HepG2 (cell line): Measurements from ENCODE around the gene FLOT2. TPM values are rescaled to one million over a fixed set of nuclear protein-coding genes. Genes with fewer than 3 reads are reported as not detected.

Experiments
- ATAC-seq: fragments of 200-7000 bp; cut with Tn5 transposase; 3 replicates; pipeline ENCODE4 v1.9.1; 2020; ENCODE audit warnings: mild to moderate bottlenecking, moderate library complexity
- BruUV-seq: library from RNA; stranded (reverse); fragments of 400-500 nt; replicated peaks from 2 replicates; lab custom pipeline; 2021; lab: Mats Ljungman, UMichigan
- CTCF ChIA-PET: fragments of 300-600 bp; formaldehyde crosslinking; extraction: SDS; loops from one replicate; lab custom pipeline; 2021; ENCODE audit warnings: low total read pairs, inconsistent platforms, low intra/inter-chr PET ratio; lab: Yijun Ruan, JAX
- POLR2A ChIA-PET: fragments of 350-600 bp; sonication (Branson Sonifier 250); formaldehyde crosslinking; loops from one replicate; lab custom pipeline; 2020; ENCODE audit warnings: antibody characterized with exemption, inconsistent platforms; lab: Yijun Ruan, JAX
- DNase-seq: peaks from one replicate; pipeline ENCODE4 v3.0.0-alpha.2; 2015; ENCODE audit warnings: low spot score
- FAIRE-seq: peaks from 3 replicates; lab custom pipeline; 2011; peaks lifted over from hg19 to GRCh38; lab: Jason Lieb, UNC
- H2AFZ ChIP-seq: one replicate; pipeline ENCODE4 v1.6.1; 2011; ENCODE audit warnings: low read length, inconsistent platforms
- H3K27ac ChIP-seq: fragments of 300-600 bp; 3 replicates; pipeline ENCODE4 v1.8.0; 2011; ENCODE audit warnings: mixed run types, mild to moderate bottlenecking, mixed read lengths, low read length, inconsistent platforms; ENCODE audit not compliant: insufficient read depth; ENCODE audit errors: extremely low read length
- H3K27me3 ChIP-seq, 2 experiments: fragments of 200-600 bp in 1 of 2; 2 replicates in 1 of 2; 3 replicates in 1 of 2; pipeline versions ENCODE4 v1.6.0 to v1.8.0; 2011; ENCODE audit warnings: low read length in 2 of 2, mild to moderate bottlenecking in 2 of 2, moderate library complexity in 2 of 2, inconsistent platforms in 1 of 2; ENCODE audit not compliant: insufficient read depth in 2 of 2, control insufficient read depth in 1 of 2
- H3K36me3 ChIP-seq, 2 experiments: fragments of 200-600 bp in 1 of 2; replicated peaks in 1 of 2; 2 replicates in 1 of 2; 3 replicates in 1 of 2; pipeline versions ENCODE4 v1.5.1 to v1.8.0; 2011; ENCODE audit warnings: low read length in 2 of 2, inconsistent platforms in 1 of 2; ENCODE audit not compliant: insufficient read depth in 2 of 2, control insufficient read depth in 1 of 2
- H3K4me1 ChIP-seq: 2 replicates; pipeline ENCODE4 v1.5.1; 2012; ENCODE audit warnings: low read length, inconsistent platforms; ENCODE audit not compliant: insufficient read depth
- H3K4me2 ChIP-seq: 2 replicates; pipeline ENCODE4 v1.6.0; 2011; ENCODE audit warnings: low read depth, low read length, inconsistent platforms
- H3K4me3 ChIP-seq, 3 experiments: fragments of 200-600 bp in 1 of 3; sonication (generic), shearing (Covaris generic) in 1 of 3; replicated peaks in 1 of 3; 2 replicates each; pipeline ENCODE4 v1.5.1; 2011 to 2016; ENCODE audit warnings: low read length in 3 of 3, inconsistent platforms in 2 of 3, low read depth in 2 of 3, mild to moderate bottlenecking in 2 of 3, control low read depth in 1 of 3, mixed read lengths in 1 of 3; ENCODE audit not compliant: insufficient read depth in 1 of 3
- H3K79me2 ChIP-seq: one replicate; pipeline ENCODE4 v1.6.1; 2011; ENCODE audit warnings: low read length, inconsistent platforms; ENCODE audit not compliant: insufficient read depth
- H3K9ac ChIP-seq: 2 replicates; pipeline ENCODE4 v1.6.0; 2011; ENCODE audit warnings: mild to moderate bottlenecking, low read depth, low read length, inconsistent platforms; ENCODE audit not compliant: insufficient read depth
- H3K9me3 ChIP-seq: 2 replicates; pipeline ENCODE4 v1.5.1; 2012; ENCODE audit warnings: mild to moderate bottlenecking, low read length
- H4K20me1 ChIP-seq: 2 replicates; pipeline ENCODE4 v1.6.0; 2011; ENCODE audit warnings: inconsistent platforms, mild to moderate bottlenecking, low read length, moderate library complexity; ENCODE audit not compliant: insufficient read depth
- ARNT ChIP-seq: fragments of 450-650 bp; IDR thresholded peaks from 2 replicates; pipeline ENCODE4 v1.6.1; 2017
- ARNTL ChIP-seq: sonication (generic); formaldehyde crosslinking; IDR thresholded peaks from 2 replicates; pipeline ENCODE4 v1.4.0; 2020; ENCODE audit warnings: mild to moderate bottlenecking, missing genetic modification reagents
- ESRRA ChIP-seq: sonication (generic); formaldehyde crosslinking; IDR thresholded peaks from 2 replicates; pipeline ENCODE4 v1.5.1; 2020; ENCODE audit warnings: mild to moderate bottlenecking, low read depth, missing genetic modification reagents
- HHEX ChIP-seq: IDR thresholded peaks from 2 replicates; pipeline ENCODE4 v1.6.1; 2016; ENCODE audit warnings: control low read depth
- HNRNPL ChIP-seq: fragments of 200-400 bp; formaldehyde crosslinking; IDR thresholded peaks from 2 replicates; pipeline ENCODE4 v1.6.1; 2017; ENCODE audit warnings: mild to moderate bottlenecking, low read depth, low read length
- MYNN ChIP-seq: sonication (generic); formaldehyde crosslinking; IDR thresholded peaks from 2 replicates; pipeline ENCODE4 v1.4.0; 2020; ENCODE audit warnings: mild to moderate bottlenecking, low read depth, missing genetic modification reagents
- NFYC ChIP-seq: IDR thresholded peaks from 2 replicates; pipeline ENCODE4 v1.6.1; 2016; ENCODE audit warnings: missing genetic modification reagents, missing compliant biosample characterization
- RBFOX2 ChIP-seq: fragments of 200-400 bp; formaldehyde crosslinking; IDR thresholded peaks from 2 replicates; pipeline ENCODE4 v1.6.1; 2017; ENCODE audit warnings: low read depth, mild to moderate bottlenecking, low read length
- SUZ12 ChIP-seq: fragments of 150-350 bp; IDR thresholded peaks from 2 replicates; pipeline ENCODE4 v1.6.1; 2014; ENCODE audit warnings: low read depth, low read length
- ZFP36L1 ChIP-seq: sonication (generic); formaldehyde crosslinking; IDR thresholded peaks from 2 replicates; pipeline ENCODE4 v1.8.0; 2022; ENCODE audit warnings: mild to moderate bottlenecking, missing genetic modification reagents, moderate library complexity
- ZNF766 ChIP-seq: sonication (generic); formaldehyde crosslinking; IDR thresholded peaks from 2 replicates; pipeline ENCODE4 v1.5.0; 2020; ENCODE audit warnings: missing genetic modification reagents, borderline replicate concordance
- in situ Hi-C: cut with HindIII; loops from 2 replicates; pipeline ENCODE4 v1.10.0; 2017; ENCODE audit warnings: low pct_unique_long_range_greater_than_20kb; ENCODE audit not compliant: extremely low pct_ligation_motif_present
- intact Hi-C: fragments of 100-400 bp; cut with micrococcal nuclease; formaldehyde crosslinking; loops from one replicate; pipeline ENCODE4 v1.10.0; 2022; ENCODE audit not compliant: unreplicated experiment
- polyA plus RNA-seq, 8 experiments: library from polyadenylated mRNA; depleted of rRNA in 3 of 8; stranded (reverse) in 7 of 8; unstranded in 1 of 8; fragments of >200 nt; fragmentation: Illumina TruSeq in 4 of 8; extraction: Trizol in 4 of 8; gene quantifications; 2 replicates each; pipeline versions ENCODE4 v1.2.1 to v1.2.3, GENCODE V29; 2011 to 2016; ENCODE audit warnings: low read depth in 4 of 8, missing spikeins in 1 of 8, mixed read lengths in 1 of 8; ENCODE audit not compliant: insufficient read depth in 1 of 8
- total RNA-seq, 5 experiments: library from RNA; depleted of rRNA; stranded (reverse); fragments of >200 nt; fragmentation: Illumina TruSeq; extraction: Trizol; gene quantifications; 2 replicates each; pipeline ENCODE4 v1.2.3, GENCODE V29; 2016; ENCODE audit warnings: low read depth in 1 of 5
- TF ChIP-seq, protein P1 (sequence below): sonication (generic); formaldehyde crosslinking; conservative IDR thresholded peaks from 2 replicates; pipeline ENCODE4 v1.4.0; 2020; ENCODE audit warnings: missing genetic modification reagents
- TF ChIP-seq, protein P2 (sequence below): sonication (generic); formaldehyde crosslinking; IDR thresholded peaks from 2 replicates; pipeline ENCODE4 v1.4.0; 2020; ENCODE audit warnings: low read depth, mild to moderate bottlenecking, missing genetic modification reagents
- TF ChIP-seq, protein P3 (sequence below): fragments of 450-650 bp; IDR thresholded peaks from 2 replicates; pipeline ENCODE4 v1.6.1; 2017
- TF ChIP-seq, protein P4 (sequence below), 2 experiments: IDR thresholded peaks; 2 replicates each; pipeline ENCODE4 v1.6.1; 2011 to 2012; ENCODE audit warnings: low read length in 2 of 2, borderline replicate concordance in 1 of 2, low read depth in 1 of 2, mild to moderate bottlenecking in 1 of 2, moderate library complexity in 1 of 2
- TF ChIP-seq, protein P5 (sequence below): sonication (generic); formaldehyde crosslinking; IDR thresholded peaks from 2 replicates; pipeline ENCODE4 v1.8.0; 2022; ENCODE audit warnings: missing genetic modification reagents, mild to moderate bottlenecking, borderline replicate concordance

FLOT2 gene
- total and polyA plus RNA-seq, 2 of the 13 experiments (the other 11 are each of a cell fraction or from before 2014, with no cell fraction given), result 54.3 to 54.5 TPM

DNA sequence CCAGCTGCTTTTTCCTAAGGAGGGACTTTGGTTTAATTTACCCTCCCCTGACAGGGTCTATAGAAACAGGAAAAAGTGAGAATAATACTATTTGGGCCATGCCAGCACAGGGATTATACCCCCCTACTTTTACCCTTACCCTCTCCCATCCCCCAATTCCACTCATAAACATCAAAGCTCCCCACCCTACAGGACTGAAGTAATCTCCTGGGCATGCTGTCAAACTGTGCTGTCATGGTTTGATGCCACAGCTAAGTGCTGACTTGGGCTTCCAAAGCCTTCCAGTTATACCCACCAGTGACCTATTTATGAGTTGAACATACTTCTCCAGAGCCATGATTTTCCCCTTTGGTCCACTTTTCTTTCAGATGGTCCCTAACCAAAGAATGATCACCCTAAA lies 41.0 kb upstream of the FLOT2 start:
- intact Hi-C loops (no loop called here), in situ Hi-C loops (no loop called here)
- H2AFZ ChIP-seq, result no peak overlapping the region
- no peaks in the 10 kb centered on the region for H3K9me3 ChIP-seq
- BruUV-seq, result no TSS peak
- CTCF ChIA-PET, result no interaction called here
- peaks cover 3 to 7% of the 10 kb centered on the region in 2 experiments; a peak in 4 of 5 replicates for H3K36me3 ChIP-seq
- DNase-seq, result no peak
- no peak overlapping the region for H3K27ac ChIP-seq
- no peak for FAIRE-seq
- no peak overlapping the region for H3K4me3 ChIP-seq
- POLR2A ChIA-PET, result interaction anchor here (4.6 kb wide), 1 partner anchor 12 kb away, joined by 57 read pairs; the partner anchor contains the start of gene PHF12
- H3K4me2 ChIP-seq, result no peak overlapping the region
- peaks cover 25% of the 10 kb centered on the region for H4K20me1 ChIP-seq
- no peak overlapping the region for H3K9ac ChIP-seq
- H3K27me3 ChIP-seq, result no peaks in the 10 kb centered on the region
- no peak for ATAC-seq
- peaks cover 94% of the 10 kb centered on the region for H3K79me2 ChIP-seq
- peaks cover 54% of the 10 kb centered on the region for H3K4me1 ChIP-seq
- TF ChIP-seq HNRNPL (no peak), HHEX (CRISPR knock-in tag) (no peak), NFYC (CRISPR knock-in tag) (no peak), RBFOX2 (no peak), ARNTL (no peak), ZFP36L1 (CRISPR knock-in tag) (no peak), ZNF766 (CRISPR knock-in tag) (no peak), ESRRA (CRISPR knock-in tag) (no peak), SUZ12 (no peak), MYNN (CRISPR knock-in tag) (no peak), ARNT (no peak)
- TF ChIP-seq, protein P1, sequence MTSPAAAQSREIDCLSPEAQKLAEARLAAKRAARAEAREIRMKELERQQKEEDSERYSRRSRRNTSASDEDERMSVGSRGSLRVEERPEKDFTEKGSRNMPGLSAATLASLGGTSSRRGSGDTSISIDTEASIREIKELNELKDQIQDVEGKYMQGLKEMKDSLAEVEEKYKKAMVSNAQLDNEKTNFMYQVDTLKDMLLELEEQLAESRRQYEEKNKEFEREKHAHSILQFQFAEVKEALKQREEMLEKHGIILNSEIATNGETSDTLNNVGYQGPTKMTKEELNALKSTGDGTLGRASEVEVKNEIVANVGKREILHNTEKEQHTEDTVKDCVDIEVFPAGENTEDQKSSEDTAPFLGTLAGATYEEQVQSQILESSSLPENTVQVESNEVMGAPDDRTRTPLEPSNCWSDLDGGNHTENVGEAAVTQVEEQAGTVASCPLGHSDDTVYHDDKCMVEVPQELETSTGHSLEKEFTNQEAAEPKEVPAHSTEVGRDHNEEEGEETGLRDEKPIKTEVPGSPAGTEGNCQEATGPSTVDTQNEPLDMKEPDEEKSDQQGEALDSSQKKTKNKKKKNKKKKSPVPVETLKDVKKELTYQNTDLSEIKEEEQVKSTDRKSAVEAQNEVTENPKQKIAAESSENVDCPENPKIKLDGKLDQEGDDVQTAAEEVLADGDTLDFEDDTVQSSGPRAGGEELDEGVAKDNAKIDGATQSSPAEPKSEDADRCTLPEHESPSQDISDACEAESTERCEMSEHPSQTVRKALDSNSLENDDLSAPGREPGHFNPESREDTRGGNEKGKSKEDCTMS (CRISPR knock-in tag), result no peak
- TF ChIP-seq, protein P2, sequence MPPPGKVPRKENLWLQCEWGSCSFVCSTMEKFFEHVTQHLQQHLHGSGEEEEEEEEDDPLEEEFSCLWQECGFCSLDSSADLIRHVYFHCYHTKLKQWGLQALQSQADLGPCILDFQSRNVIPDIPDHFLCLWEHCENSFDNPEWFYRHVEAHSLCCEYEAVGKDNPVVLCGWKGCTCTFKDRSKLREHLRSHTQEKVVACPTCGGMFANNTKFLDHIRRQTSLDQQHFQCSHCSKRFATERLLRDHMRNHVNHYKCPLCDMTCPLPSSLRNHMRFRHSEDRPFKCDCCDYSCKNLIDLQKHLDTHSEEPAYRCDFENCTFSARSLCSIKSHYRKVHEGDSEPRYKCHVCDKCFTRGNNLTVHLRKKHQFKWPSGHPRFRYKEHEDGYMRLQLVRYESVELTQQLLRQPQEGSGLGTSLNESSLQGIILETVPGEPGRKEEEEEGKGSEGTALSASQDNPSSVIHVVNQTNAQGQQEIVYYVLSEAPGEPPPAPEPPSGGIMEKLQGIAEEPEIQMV, result no peak
- TF ChIP-seq, protein P3, sequence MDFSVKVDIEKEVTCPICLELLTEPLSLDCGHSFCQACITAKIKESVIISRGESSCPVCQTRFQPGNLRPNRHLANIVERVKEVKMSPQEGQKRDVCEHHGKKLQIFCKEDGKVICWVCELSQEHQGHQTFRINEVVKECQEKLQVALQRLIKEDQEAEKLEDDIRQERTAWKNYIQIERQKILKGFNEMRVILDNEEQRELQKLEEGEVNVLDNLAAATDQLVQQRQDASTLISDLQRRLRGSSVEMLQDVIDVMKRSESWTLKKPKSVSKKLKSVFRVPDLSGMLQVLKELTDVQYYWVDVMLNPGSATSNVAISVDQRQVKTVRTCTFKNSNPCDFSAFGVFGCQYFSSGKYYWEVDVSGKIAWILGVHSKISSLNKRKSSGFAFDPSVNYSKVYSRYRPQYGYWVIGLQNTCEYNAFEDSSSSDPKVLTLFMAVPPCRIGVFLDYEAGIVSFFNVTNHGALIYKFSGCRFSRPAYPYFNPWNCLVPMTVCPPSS, result no peak
- TF ChIP-seq, protein P4, sequence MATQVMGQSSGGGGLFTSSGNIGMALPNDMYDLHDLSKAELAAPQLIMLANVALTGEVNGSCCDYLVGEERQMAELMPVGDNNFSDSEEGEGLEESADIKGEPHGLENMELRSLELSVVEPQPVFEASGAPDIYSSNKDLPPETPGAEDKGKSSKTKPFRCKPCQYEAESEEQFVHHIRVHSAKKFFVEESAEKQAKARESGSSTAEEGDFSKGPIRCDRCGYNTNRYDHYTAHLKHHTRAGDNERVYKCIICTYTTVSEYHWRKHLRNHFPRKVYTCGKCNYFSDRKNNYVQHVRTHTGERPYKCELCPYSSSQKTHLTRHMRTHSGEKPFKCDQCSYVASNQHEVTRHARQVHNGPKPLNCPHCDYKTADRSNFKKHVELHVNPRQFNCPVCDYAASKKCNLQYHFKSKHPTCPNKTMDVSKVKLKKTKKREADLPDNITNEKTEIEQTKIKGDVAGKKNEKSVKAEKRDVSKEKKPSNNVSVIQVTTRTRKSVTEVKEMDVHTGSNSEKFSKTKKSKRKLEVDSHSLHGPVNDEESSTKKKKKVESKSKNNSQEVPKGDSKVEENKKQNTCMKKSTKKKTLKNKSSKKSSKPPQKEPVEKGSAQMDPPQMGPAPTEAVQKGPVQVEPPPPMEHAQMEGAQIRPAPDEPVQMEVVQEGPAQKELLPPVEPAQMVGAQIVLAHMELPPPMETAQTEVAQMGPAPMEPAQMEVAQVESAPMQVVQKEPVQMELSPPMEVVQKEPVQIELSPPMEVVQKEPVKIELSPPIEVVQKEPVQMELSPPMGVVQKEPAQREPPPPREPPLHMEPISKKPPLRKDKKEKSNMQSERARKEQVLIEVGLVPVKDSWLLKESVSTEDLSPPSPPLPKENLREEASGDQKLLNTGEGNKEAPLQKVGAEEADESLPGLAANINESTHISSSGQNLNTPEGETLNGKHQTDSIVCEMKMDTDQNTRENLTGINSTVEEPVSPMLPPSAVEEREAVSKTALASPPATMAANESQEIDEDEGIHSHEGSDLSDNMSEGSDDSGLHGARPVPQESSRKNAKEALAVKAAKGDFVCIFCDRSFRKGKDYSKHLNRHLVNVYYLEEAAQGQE (IDR thresholded peaks at IDR 0.05; ENCODE audit: borderline replicate concordance in 1 of 2, low read depth in 1 of 2, low read length in 2 of 2), result no peak
- TF ChIP-seq, protein P5, sequence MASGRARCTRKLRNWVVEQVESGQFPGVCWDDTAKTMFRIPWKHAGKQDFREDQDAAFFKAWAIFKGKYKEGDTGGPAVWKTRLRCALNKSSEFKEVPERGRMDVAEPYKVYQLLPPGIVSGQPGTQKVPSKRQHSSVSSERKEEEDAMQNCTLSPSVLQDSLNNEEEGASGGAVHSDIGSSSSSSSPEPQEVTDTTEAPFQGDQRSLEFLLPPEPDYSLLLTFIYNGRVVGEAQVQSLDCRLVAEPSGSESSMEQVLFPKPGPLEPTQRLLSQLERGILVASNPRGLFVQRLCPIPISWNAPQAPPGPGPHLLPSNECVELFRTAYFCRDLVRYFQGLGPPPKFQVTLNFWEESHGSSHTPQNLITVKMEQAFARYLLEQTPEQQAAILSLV (CRISPR knock-in tag), result no peak
